HEK293 (cell line): ENCODE data around the gene TP63.

ENCODE experiments used
- CTCF ChIA-PET: fragments of 350-600 bp; formaldehyde crosslinking; extraction: SDS; loops from one replicate; lab custom pipeline; 2021; ENCODE audit warnings: antibody characterized with exemption; lab: Yijun Ruan, JAX
- POLR2A ChIA-PET: fragments of 300-600 bp; formaldehyde crosslinking; extraction: SDS; loops from one replicate; lab custom pipeline; 2020; ENCODE audit warnings: antibody characterized with exemption, inconsistent platforms; lab: Yijun Ruan, JAX
- H3K27ac ChIP-seq: fragments of 200-500 bp; sonication (Bioruptor generic); 2 replicates; pipeline ENCODE4 v1.5.1; 2014; ENCODE audit warnings: low read depth, low read length, control low read depth, inconsistent platforms; ENCODE audit errors: extremely low read depth
- H3K36me3 ChIP-seq, 2 experiments: fragments of 200-500 bp in 1 of 2; sonication (Bioruptor generic) in 1 of 2; 1 replicate in 1 of 2; 2 replicates in 1 of 2; pipeline ENCODE4 v1.5.1; 2014 to 2017; ENCODE audit warnings: inconsistent platforms in 2 of 2, low read length in 2 of 2; ENCODE audit not compliant: control insufficient read depth in 2 of 2, insufficient read depth in 1 of 2
- H3K4me1 ChIP-seq: fragments of 200-500 bp; sonication (Bioruptor generic); 2 replicates; pipeline ENCODE4 v1.5.1; 2014; ENCODE audit warnings: mild to moderate bottlenecking, low read length, inconsistent platforms; ENCODE audit not compliant: control insufficient read depth, insufficient read depth
- H3K4me3 ChIP-seq: 2 replicates; pipeline ENCODE4 v1.5.1; 2011; ENCODE audit warnings: low read depth, mild to moderate bottlenecking, control low read depth, low read length, moderate library complexity
- H3K9me3 ChIP-seq: fragments of 200-500 bp; sonication (Bioruptor generic); 2 replicates; pipeline ENCODE4 v1.5.1; 2014; ENCODE audit warnings: low read depth, low read length, inconsistent platforms; ENCODE audit not compliant: control insufficient read depth, insufficient read depth
- HOXD13 ChIP-seq: sonication (generic); formaldehyde crosslinking; IDR thresholded peaks from 2 replicates; pipeline ENCODE4 v1.8.0; 2022; ENCODE audit warnings: missing genetic modification reagents, borderline replicate concordance
- PRDM10 ChIP-seq: fragments of 450-650 bp; formaldehyde crosslinking; IDR thresholded peaks from 2 replicates; pipeline ENCODE4 v1.5.1; 2016; ENCODE audit warnings: missing biosample characterization, missing genetic modification characterization
- SP7 ChIP-seq: fragments of 450-650 bp; formaldehyde crosslinking; IDR thresholded peaks from 2 replicates; pipeline ENCODE4 v1.5.1; 2016; ENCODE audit warnings: missing biosample characterization, missing genetic modification characterization
- YY2 ChIP-seq: fragments of 450-650 bp; formaldehyde crosslinking; IDR thresholded peaks from 2 replicates; pipeline ENCODE4 v1.5.1; 2016; ENCODE audit warnings: missing biosample characterization, missing genetic modification characterization
- ZBTB48 ChIP-seq: fragments of 450-650 bp; formaldehyde crosslinking; IDR thresholded peaks from 2 replicates; pipeline ENCODE4 v1.5.1; 2016; ENCODE audit warnings: missing biosample characterization, missing genetic modification characterization
- ZIC2 ChIP-seq: fragments of 450-650 bp; formaldehyde crosslinking; IDR thresholded peaks from 2 replicates; pipeline ENCODE4 v1.5.1; 2016; ENCODE audit warnings: missing biosample characterization, missing genetic modification characterization
- ZNF133 ChIP-seq: fragments of 450-650 bp; formaldehyde crosslinking; IDR thresholded peaks from 2 replicates; pipeline ENCODE4 v1.5.1; 2016; ENCODE audit warnings: missing biosample characterization, missing genetic modification characterization
- ZNF146 ChIP-seq: fragments of 450-650 bp; formaldehyde crosslinking; IDR thresholded peaks from 2 replicates; pipeline ENCODE4 v1.5.1; 2016; ENCODE audit warnings: missing biosample characterization, missing genetic modification characterization
- ZNF155 ChIP-seq: fragments of 450-650 bp; formaldehyde crosslinking; IDR thresholded peaks from 2 replicates; pipeline ENCODE4 v1.5.1; 2016; ENCODE audit warnings: missing biosample characterization, missing genetic modification characterization
- ZNF211 ChIP-seq: fragments of 450-650 bp; formaldehyde crosslinking; IDR thresholded peaks from 2 replicates; pipeline ENCODE4 v1.5.1; 2016; ENCODE audit warnings: low read depth, missing biosample characterization, missing genetic modification characterization
- ZNF214 ChIP-seq: fragments of 450-650 bp; formaldehyde crosslinking; IDR thresholded peaks from 2 replicates; pipeline ENCODE4 v1.5.1; 2017; ENCODE audit warnings: missing biosample characterization, mild to moderate bottlenecking, missing genetic modification characterization, borderline replicate concordance
- ZNF391 ChIP-seq: fragments of 450-650 bp; formaldehyde crosslinking; IDR thresholded peaks from 2 replicates; pipeline ENCODE4 v1.5.1; 2016; ENCODE audit warnings: low read depth, missing biosample characterization, missing genetic modification characterization, borderline replicate concordance
- ZNF48 ChIP-seq: fragments of 450-650 bp; formaldehyde crosslinking; IDR thresholded peaks from 2 replicates; pipeline ENCODE4 v1.5.1; 2016; ENCODE audit warnings: missing biosample characterization, missing genetic modification characterization
- ZNF544 ChIP-seq: fragments of 450-650 bp; formaldehyde crosslinking; IDR thresholded peaks from 2 replicates; pipeline ENCODE4 v1.5.0; 2017; ENCODE audit warnings: missing biosample characterization, missing genetic modification characterization
- ZNF626 ChIP-seq: fragments of 450-650 bp; sonication (Bioruptor Pico); formaldehyde crosslinking; IDR thresholded peaks from 2 replicates; pipeline ENCODE4 v1.5.1; 2018; ENCODE audit warnings: missing biosample characterization, missing genetic modification characterization, inconsistent platforms
- ZNF670 ChIP-seq: fragments of 450-650 bp; formaldehyde crosslinking; IDR thresholded peaks from 2 replicates; pipeline ENCODE4 v1.5.1; 2016; ENCODE audit warnings: missing biosample characterization, missing genetic modification characterization, low read depth
- ZNF692 ChIP-seq: fragments of 450-650 bp; formaldehyde crosslinking; IDR thresholded peaks from 2 replicates; pipeline ENCODE4 v1.5.1; 2016; ENCODE audit warnings: missing biosample characterization, missing genetic modification characterization
- ZNF792 ChIP-seq: fragments of 450-650 bp; formaldehyde crosslinking; IDR thresholded peaks from 2 replicates; pipeline ENCODE4 v1.5.1; 2016; ENCODE audit warnings: missing biosample characterization, missing genetic modification characterization
- ZSCAN16 ChIP-seq: fragments of 450-650 bp; formaldehyde crosslinking; IDR thresholded peaks from 2 replicates; pipeline ENCODE4 v1.5.1; 2016; ENCODE audit warnings: missing biosample characterization, missing genetic modification characterization
- ZSCAN30 ChIP-seq: fragments of 450-650 bp; IDR thresholded peaks from 2 replicates; pipeline ENCODE4 v1.5.1; 2018; ENCODE audit warnings: missing biosample characterization, mild to moderate bottlenecking, missing genetic modification characterization, moderate library complexity
- TF ChIP-seq, protein P1 (sequence below): fragments of 450-650 bp; formaldehyde crosslinking; IDR thresholded peaks from 2 replicates; pipeline ENCODE4 v1.5.1; 2016; ENCODE audit warnings: missing biosample characterization, missing genetic modification characterization
- TF ChIP-seq, protein P2 (sequence below): fragments of 450-650 bp; formaldehyde crosslinking; IDR thresholded peaks from 2 replicates; pipeline ENCODE4 v1.5.1; 2016; ENCODE audit warnings: missing biosample characterization, missing genetic modification characterization
- TF ChIP-seq, protein P3 (sequence below): fragments of 450-650 bp; formaldehyde crosslinking; IDR thresholded peaks from 2 replicates; pipeline ENCODE4 v1.5.1; 2016; ENCODE audit warnings: missing biosample characterization, missing genetic modification characterization, low read depth

TP63 gene

DNA sequence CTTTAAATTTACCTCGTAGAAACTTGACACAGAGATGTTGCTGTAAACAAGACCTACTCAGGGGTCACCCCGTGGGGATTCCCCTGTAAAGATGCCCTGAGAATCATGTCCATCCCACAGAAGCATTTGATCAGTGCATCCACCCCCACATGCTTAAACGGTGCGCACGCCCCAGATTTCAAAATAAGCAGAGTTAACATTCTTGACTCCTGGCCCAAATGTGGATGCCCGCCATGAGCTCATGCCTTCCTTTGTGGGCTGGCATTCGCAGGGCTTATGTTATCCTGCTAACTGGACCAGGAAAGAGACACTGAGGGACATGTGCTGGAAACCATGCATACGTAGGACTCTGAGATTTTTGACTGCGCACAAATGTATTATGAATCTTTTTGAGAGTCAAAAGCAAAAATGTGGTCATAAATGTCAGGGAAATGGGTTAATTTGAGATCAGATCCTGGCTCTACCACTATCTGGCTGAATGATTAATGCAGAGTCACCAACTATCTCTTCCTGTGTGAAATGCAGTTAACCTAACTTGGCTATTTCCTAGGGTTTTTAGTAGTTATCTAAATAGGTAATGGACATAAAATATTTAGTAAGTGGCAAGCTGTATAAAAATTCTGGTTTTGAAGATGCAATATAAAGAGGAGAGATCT, 9.1 kb upstream of the TP63 start (continued):
- TF ChIP-seq PRDM10 (no peak), HOXD13 (CRISPR knock-in tag) (no peak), ZNF670 (tag by site-specific recombination) (no peak), ZNF692 (no peak), ZBTB48 (tag by site-specific recombination) (no peak), ZNF146 (no peak), SP7 (no peak), ZSCAN16 (tag by site-specific recombination) (no peak), ZSCAN30 (tag by site-specific recombination) (no peak), ZNF214 (tag by site-specific recombination) (no peak), ZNF211 (no peak)
- TF ChIP-seq, protein P1, sequence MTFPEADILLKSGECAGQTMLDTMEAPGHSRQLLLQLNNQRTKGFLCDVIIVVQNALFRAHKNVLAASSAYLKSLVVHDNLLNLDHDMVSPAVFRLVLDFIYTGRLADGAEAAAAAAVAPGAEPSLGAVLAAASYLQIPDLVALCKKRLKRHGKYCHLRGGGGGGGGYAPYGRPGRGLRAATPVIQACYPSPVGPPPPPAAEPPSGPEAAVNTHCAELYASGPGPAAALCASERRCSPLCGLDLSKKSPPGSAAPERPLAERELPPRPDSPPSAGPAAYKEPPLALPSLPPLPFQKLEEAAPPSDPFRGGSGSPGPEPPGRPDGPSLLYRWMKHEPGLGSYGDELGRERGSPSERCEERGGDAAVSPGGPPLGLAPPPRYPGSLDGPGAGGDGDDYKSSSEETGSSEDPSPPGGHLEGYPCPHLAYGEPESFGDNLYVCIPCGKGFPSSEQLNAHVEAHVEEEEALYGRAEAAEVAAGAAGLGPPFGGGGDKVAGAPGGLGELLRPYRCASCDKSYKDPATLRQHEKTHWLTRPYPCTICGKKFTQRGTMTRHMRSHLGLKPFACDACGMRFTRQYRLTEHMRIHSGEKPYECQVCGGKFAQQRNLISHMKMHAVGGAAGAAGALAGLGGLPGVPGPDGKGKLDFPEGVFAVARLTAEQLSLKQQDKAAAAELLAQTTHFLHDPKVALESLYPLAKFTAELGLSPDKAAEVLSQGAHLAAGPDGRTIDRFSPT (tag by site-specific recombination) = no peak

- TF ChIP-seq ZNF155 (no peak), ZNF48 (no peak), ZNF544 (tag by site-specific recombination) (no peak), ZSCAN16 (tag by site-specific recombination) (no peak), ZNF391 (tag by site-specific recombination) (no peak), ZNF792 (no peak), ZNF133 (no peak), ZIC2 (tag by site-specific recombination) (no peak), ZNF626 (no peak), YY2 (tag by site-specific recombination) (no peak), ZNF214 (tag by site-specific recombination) (no peak)
- TF ChIP-seq, protein P2, sequence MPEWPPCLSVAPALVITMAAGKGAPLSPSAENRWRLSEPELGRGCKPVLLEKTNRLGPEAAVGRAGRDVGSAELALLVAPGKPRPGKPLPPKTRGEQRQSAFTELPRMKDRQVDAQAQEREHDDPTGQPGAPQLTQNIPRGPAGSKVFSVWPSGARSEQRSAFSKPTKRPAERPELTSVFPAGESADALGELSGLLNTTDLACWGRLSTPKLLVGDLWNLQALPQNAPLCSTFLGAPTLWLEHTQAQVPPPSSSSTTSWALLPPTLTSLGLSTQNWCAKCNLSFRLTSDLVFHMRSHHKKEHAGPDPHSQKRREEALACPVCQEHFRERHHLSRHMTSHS = no peak
- TF ChIP-seq, protein P3, sequence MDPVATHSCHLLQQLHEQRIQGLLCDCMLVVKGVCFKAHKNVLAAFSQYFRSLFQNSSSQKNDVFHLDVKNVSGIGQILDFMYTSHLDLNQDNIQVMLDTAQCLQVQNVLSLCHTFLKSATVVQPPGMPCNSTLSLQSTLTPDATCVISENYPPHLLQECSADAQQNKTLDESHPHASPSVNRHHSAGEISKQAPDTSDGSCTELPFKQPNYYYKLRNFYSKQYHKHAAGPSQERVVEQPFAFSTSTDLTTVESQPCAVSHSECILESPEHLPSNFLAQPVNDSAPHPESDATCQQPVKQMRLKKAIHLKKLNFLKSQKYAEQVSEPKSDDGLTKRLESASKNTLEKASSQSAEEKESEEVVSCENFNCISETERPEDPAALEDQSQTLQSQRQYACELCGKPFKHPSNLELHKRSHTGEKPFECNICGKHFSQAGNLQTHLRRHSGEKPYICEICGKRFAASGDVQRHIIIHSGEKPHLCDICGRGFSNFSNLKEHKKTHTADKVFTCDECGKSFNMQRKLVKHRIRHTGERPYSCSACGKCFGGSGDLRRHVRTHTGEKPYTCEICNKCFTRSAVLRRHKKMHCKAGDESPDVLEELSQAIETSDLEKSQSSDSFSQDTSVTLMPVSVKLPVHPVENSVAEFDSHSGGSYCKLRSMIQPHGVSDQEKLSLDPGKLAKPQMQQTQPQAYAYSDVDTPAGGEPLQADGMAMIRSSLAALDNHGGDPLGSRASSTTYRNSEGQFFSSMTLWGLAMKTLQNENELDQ (tag by site-specific recombination) = no peak
- Histone ChIP-seq H3K27ac (no peak overlapping the region), H3K36me3 (no peaks in the 10 kb centered on the region), H3K4me1 (no peaks in the 10 kb centered on the region), H3K4me3 (no peak overlapping the region), H3K9me3 (no peaks in the 10 kb centered on the region)
- ChIA-PET POLR2A (no interaction called here), CTCF (no interaction called here)
These were observed 8.6 kb upstream of the TP63 start for GRCh38 chr3:189622629-189623028.
